Adrenal gland (tissue), 12 donors: ENCODE data around the gene KHDRBS2. TPM values are rescaled to one million over a fixed set of nuclear protein-coding genes. Genes with fewer than 3 reads are reported as not detected.

Source experiments
- DNase-seq, 7 donors: peaks; one replicate each; pipeline ENCODE4 v3.0.0-alpha.2; 2019 to 2020
- H3K27ac ChIP-seq, 5 donors: fragments of 200-600 bp; sonication (generic) in 4 of 5; 1 replicate in 3 of 5; 2 replicates in 2 of 5; pipeline versions ENCODE4 v1.5.1 to v1.8.0; 2016 to 2020; ENCODE audit warnings: mild to moderate bottlenecking in 1 of 5
- H3K27me3 ChIP-seq: fragments of 200-600 bp; 2 replicates; pipeline ENCODE4 v1.8.0; 2021
- H3K36me3 ChIP-seq, 2 donors: fragments of 200-600 bp; replicated peaks in 1 of 2; 1 replicate in 1 of 2; 2 replicates in 1 of 2; pipeline versions ENCODE4 v1.5.1 to v1.8.0; 2018 to 2022
- H3K4me1 ChIP-seq, 2 donors: fragments of 200-600 bp; replicated peaks in 1 of 2; 1 replicate in 1 of 2; 2 replicates in 1 of 2; pipeline versions ENCODE4 v1.5.1 to v1.8.0; 2018 to 2021
- H3K4me3 ChIP-seq, 4 donors: fragments of 200-600 bp; sonication (generic) in 3 of 4; one replicate each; pipeline ENCODE4 v1.5.1; 2016 to 2018
- H3K9me3 ChIP-seq, 3 donors: fragments of 200-600 bp; sonication (generic) in 1 of 3; replicated peaks in 1 of 3; 1 replicate in 2 of 3; 2 replicates in 1 of 3; pipeline versions ENCODE4 v1.5.1 to v1.8.0; 2016 to 2021
- POLR2A ChIP-seq, 2 donors: fragments of 450-650 bp; IDR thresholded peaks; one replicate each; pipeline ENCODE4 v1.6.1; 2017; ENCODE audit warnings: antibody characterized with exemption in 2 of 2, mild to moderate bottlenecking in 2 of 2, moderate library complexity in 1 of 2
- WGBS, 4 donors: extraction: QIAGEN DNeasy Blood & Tissue Kit in 2 of 4; methylation state at CpG; one replicate each; pipeline versions ENCODE4 v1.1.5 to v1.1.7; 2013 to 2017; 5-methylcytosine and 5-hydroxymethylcytosine counted together
- intact Hi-C, 2 donors: fragments of 100-400 bp; cut with DNase I; formaldehyde crosslinking; loops; one replicate each; pipeline versions ENCODE4 v1.14.1 to v1.15.0; 2022 to 2023
- polyA plus RNA-seq, 3 donors: library from polyadenylated mRNA; stranded (reverse); fragments of 200-250 nt in 2 of 3; fragments of 350-450 nt in 1 of 3; fragmentation: Illumina TruSeq in 1 of 3; extraction: RNeasy Lipid Tissue Mini Kit (QIAGEN cat#74804) in 1 of 3; gene quantifications; one replicate each; pipeline ENCODE4 v1.2.3, GENCODE V29; 2013 to 2014
- total RNA-seq, 9 donors: library from RNA; depleted of rRNA in 4 of 9; stranded (reverse); fragments of >200 nt in 4 of 9; fragments of 120-200 nt in 1 of 9; fragmentation: NEBNext Ultra II Directional in 1 of 9; extraction: Animal tissue kit (Norgen Biotek cat#: 25700) in 1 of 9; gene quantifications; one replicate each; pipeline versions ENCODE4 v1.1.0 to v1.2.4, GENCODE V29; 2013 to 2023
- TF ChIP-seq, protein P1 (sequence below), 6 experiments: fragments of 450-650 bp in 4 of 6; fragments of 200-600 bp in 2 of 6; sonication (generic) in 1 of 6; IDR thresholded peaks; 1 replicate in 5 of 6; 2 replicates in 1 of 6; pipeline versions ENCODE4 v1.5.1 to v1.8.0; 2016 to 2021; ENCODE audit warnings: antibody characterized with exemption in 6 of 6, mild to moderate bottlenecking in 2 of 6, moderate library complexity in 1 of 6
- donor health status: healthy with polysubstance abuse.
- donor health status: Bipolar disorder and iron deficiency.
- donor health status: DM: yes; HTN: yes; CAD: no.
- donor health status: DM: no; HTN: no; CAD: no.
- donor health status: DM: no; HTN: no; CAD: no.
- donor health status: DM: yes; HTN: yes; CAD: no.

The KHDRBS2 gene
- total and polyA plus RNA-seq, 12 donors = 0.42 to 4.7 (median 1.9) TPM

GRCh38 chr6:61833176-61833755, 452.8 kb downstream of the KHDRBS2 start:
- 61 to 67% (median 62%) methylated on average over 2 of the region's 2 CpGs for WGBS, 4 donors
- Histone ChIP-seq H3K4me1 (no peaks in the 10 kb centered on the region), H3K9me3 (no peaks in the 10 kb centered on the region), H3K27me3 (no peaks in the 10 kb centered on the region), H3K36me3 (no peaks in the 10 kb centered on the region), H3K4me3 (no peak overlapping the region), H3K27ac (no peak overlapping the region)
- no peak for TF ChIP-seq POLR2A (IDR thresholded peaks at IDR 0.05)
- TF ChIP-seq, protein P1, sequence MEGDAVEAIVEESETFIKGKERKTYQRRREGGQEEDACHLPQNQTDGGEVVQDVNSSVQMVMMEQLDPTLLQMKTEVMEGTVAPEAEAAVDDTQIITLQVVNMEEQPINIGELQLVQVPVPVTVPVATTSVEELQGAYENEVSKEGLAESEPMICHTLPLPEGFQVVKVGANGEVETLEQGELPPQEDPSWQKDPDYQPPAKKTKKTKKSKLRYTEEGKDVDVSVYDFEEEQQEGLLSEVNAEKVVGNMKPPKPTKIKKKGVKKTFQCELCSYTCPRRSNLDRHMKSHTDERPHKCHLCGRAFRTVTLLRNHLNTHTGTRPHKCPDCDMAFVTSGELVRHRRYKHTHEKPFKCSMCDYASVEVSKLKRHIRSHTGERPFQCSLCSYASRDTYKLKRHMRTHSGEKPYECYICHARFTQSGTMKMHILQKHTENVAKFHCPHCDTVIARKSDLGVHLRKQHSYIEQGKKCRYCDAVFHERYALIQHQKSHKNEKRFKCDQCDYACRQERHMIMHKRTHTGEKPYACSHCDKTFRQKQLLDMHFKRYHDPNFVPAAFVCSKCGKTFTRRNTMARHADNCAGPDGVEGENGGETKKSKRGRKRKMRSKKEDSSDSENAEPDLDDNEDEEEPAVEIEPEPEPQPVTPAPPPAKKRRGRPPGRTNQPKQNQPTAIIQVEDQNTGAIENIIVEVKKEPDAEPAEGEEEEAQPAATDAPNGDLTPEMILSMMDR (IDR thresholded peaks at IDR 0.05) = no peak
- no peak for DNase-seq
- intact Hi-C loops = no loop called here

DNA sequence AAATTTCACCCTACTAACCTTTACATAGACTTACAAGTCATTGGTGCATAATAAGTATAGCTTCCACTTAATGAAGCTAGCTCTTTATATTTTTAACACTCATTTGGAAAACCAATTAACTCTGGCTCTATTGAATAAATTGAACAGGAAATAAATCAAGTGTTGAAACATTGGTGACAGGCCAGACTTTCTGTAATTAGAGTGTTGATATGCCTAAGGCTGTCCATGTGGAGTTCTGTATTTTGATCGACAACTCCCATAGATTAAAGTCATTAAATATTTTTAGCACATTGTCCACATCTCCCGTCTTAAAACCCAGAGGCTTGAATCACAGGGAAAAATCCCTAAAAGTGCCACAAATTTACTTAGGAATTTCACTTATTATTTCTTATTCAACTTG, 468.3 kb downstream of the KHDRBS2 start:
- no peak overlapping the region for H3K4me3 ChIP-seq
- no peak overlapping the region for H3K27ac ChIP-seq
- WGBS, 4 donors = 63 to 84% (median 79%) methylated on average over 2 of the region's 2 CpGs
- intact Hi-C loops = no loop called here
- H3K9me3 ChIP-seq = no peaks in the 10 kb centered on the region
- no peak for DNase-seq
- TF ChIP-seq, protein P1 (IDR thresholded peaks at IDR 0.05) = no peak
- TF ChIP-seq POLR2A (IDR thresholded peaks at IDR 0.05) = no peak
- no peaks in the 10 kb centered on the region for H3K36me3 ChIP-seq
- no peaks in the 10 kb centered on the region for H3K4me1 ChIP-seq
- H3K27me3 ChIP-seq = no peaks in the 10 kb centered on the region

DNA sequence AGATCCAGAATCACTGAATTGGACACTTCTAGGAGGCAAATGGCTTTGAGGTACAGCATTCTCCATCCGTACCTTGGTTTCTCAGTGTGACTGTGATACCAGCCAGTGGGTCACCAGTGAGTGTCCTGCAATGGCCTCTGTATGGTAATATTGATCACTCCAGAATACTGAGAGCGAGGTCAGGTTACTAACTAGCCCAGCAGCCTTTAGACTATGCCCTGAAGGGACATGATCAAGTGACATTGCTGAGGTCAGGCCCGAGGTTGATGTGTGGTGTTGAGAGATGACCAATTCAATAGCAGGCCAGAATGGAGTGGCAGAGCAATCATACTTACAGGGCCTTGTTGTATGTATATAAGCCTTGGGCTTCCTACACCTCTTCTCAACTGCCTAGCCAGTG, 476.0 kb downstream of the KHDRBS2 start:
- intact Hi-C loops = no loop called here
- Histone ChIP-seq H3K27ac (no peak overlapping the region), H3K9me3 (no peaks in the 10 kb centered on the region), H3K4me3 (no peak overlapping the region), H3K4me1 (no peaks in the 10 kb centered on the region), H3K36me3 (no peaks in the 10 kb centered on the region), H3K27me3 (no peaks in the 10 kb centered on the region)
- no peak for DNase-seq
- TF ChIP-seq, protein P1 (IDR thresholded peaks at IDR 0.05) = no peak
- TF ChIP-seq POLR2A (IDR thresholded peaks at IDR 0.05) = no peak
- WGBS, 4 donors = 62 to 84% (median 70%) methylated on average over 3 of the region's 3 CpGs

DNA sequence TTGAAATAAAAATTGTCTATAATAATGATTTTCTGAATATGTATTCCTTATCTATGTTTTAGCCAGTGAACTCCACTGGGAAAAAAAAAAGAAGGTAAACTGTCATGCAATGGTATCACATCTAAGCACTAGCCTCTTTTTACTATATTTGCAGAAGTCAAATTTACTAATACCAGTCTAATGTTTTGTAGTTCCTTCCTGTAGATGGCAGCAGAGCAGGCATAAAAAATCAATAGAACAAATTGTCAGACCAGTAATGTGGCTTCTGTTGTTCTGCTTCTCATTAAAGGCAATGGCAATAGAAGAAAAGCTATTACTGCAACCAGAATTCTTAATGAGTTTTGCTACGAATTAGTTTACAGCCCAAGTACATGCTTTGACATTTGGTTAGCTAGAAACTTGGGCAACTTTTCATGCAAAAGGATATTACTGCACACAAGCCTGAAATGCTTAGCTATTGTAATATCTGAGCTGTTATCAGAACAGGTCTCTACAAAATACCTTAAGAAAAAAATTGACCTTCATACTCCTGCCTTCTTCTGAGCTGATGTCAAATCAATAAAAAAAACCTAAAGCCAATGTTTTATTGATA, 476.9 kb downstream of the KHDRBS2 start:
- no peaks in the 10 kb centered on the region for H3K27me3 ChIP-seq
- 6 to 19% (median 14%) methylated on average over 1 of the region's 1 CpG for WGBS, 4 donors
- DNase-seq = peak in 2 of 7 donors; percentile 7 to 20
- no peaks in the 10 kb centered on the region for H3K9me3 ChIP-seq
- no peak overlapping the region for H3K4me3 ChIP-seq
- TF ChIP-seq, protein P1 (IDR thresholded peaks at IDR 0.05) = peak; percentile 32 to 64 (median 57)
- TF ChIP-seq POLR2A (IDR thresholded peaks at IDR 0.05) = no peak
- intact Hi-C loops = loop anchor here in 1 of 2 donors (10.0 kb wide), 2 partner anchors 346 to 476 kb away; partner anchors contain the start of gene KHDRBS2
- H3K36me3 ChIP-seq = no peaks in the 10 kb centered on the region
- H3K4me1 ChIP-seq = no peaks in the 10 kb centered on the region
- H3K27ac ChIP-seq = no peak overlapping the region
